ENCODE data around the gene CA9.

- TF ChIP-seq CTCF (conservative IDR thresholded peaks at IDR 0.05; ENCODE audit: low read length) (no peak), EZH2phosphoT487 (IDR thresholded peaks at IDR 0.05; ENCODE audit: borderline replicate concordance) (no peak)
Measured at GRCh38 chr9:35683323-35683722, 9.6 kb downstream of the CA9 start.
